Measurements from ENCODE around the gene PLOD1.
A peak's percentile ranks its signal among the peaks of the same experiment; 100 is the strongest.
"Not testable (repeated sequence)": the region's sequence is repeated elsewhere in the genome, so short reads cannot be mapped to it uniquely, and the experiment has no call there.

Gene PLOD1

DNA sequence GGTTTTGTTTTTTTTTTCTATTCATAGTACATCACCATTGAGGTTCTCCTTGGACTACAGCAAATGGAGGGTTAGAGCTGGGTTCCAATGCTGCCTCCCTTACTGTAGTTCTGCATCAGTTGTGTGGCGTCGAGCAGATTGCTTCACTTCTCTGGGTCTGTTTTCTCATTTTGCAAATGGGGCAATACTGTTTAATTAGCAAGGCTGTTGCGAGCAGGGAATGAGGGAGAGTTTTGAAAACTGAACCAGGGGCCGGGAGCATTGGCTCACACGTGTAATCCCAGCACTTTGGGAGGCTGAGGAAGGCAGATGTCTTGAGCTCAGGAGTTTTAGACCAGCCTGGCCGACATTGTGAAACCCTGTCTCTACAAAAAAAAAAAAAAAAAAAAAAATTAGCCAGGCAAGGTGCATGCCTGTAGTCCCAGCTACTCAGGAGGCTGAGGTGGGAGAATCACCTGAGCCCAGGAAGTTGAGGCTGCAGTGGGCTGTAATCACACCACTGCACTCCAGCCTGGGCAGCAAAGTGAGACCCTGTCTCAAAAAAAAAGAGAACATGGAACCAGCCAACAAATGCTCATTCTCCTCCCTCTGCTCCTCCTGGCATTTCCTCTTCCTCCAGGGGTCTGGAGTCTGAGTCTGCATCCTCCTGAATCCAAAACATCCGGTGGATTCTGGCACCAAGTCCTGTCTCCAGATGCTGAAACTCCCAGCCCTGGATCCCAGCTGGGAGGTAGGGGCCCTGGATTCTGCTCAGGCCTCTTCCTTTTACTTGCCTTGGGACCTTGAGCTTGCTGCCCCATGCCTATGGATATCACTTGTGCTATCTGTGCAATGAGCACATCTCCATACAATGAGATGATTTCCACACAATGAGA is 3.7 kb upstream of the PLOD1 start:
- no peaks in the 10 kb centered on the region for H3K36me3 ChIP-seq (ENCODE audit: control insufficient read depth, low read length)
- H3K27me3 ChIP-seq (ENCODE audit: control insufficient read depth, low read length) = no peaks in the 10 kb centered on the region
- H3K4me3 ChIP-seq (ENCODE audit: low read length) = no peak overlapping the region
- no peak overlapping the region for H3K4me2 ChIP-seq (ENCODE audit: low read length)
- H3K9me2 ChIP-seq (replicated peaks; ENCODE audit: control insufficient read depth, low read length) = no peaks in the 10 kb centered on the region
- H3F3A ChIP-seq (ENCODE audit: control insufficient read depth, insufficient read depth) = peaks cover 12% of the 10 kb centered on the region
- H3K79me2 ChIP-seq (ENCODE audit: control insufficient read depth, low read length) = peaks cover 11% of the 10 kb centered on the region
- peaks cover 56% of the 10 kb centered on the region for H3K4me1 ChIP-seq (ENCODE audit: control insufficient read depth, low read length)
- H4K20me1 ChIP-seq (ENCODE audit: control insufficient read depth, insufficient read depth, low read depth, low read length) = no peaks in the 10 kb centered on the region
- TF ChIP-seq CTCF (IDR thresholded peaks at IDR 0.05; ENCODE audit: low read depth, low read length, poor library complexity, severe bottlenecking) = no peak
- no peak for TF ChIP-seq EZH2phosphoT487 (IDR thresholded peaks at IDR 0.05; ENCODE audit: borderline replicate concordance, low read length)
- no peak overlapping the region for H3K27ac ChIP-seq (ENCODE audit: low read depth, low read length)
- H3K9me3 ChIP-seq (ENCODE audit: control insufficient read depth, insufficient read depth, low read length) = no peaks in the 10 kb centered on the region

DNA sequence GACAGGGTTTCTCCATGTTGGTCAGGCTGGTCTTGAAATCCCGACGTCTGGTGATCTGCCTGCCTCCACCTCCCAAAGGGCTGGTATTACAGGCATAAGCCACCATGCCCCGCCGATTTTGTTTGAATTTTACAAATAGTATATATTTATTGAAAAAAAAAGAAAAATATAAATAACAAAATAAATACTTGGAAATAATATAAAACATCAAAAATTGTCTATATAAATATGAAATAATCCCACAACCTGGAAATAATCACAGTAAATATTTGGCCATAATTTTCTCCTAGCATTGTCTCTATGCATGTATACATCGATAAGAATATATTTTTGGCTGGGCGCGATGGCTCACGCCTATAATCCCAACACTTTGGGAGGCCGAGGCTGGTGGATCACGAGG is 2.7 kb upstream of the PLOD1 start:
- H3K4me3 ChIP-seq (ENCODE audit: low read length) = no peak overlapping the region
- peaks cover 12% of the 10 kb centered on the region for H3F3A ChIP-seq (ENCODE audit: control insufficient read depth, insufficient read depth)
- H3K36me3 ChIP-seq (ENCODE audit: control insufficient read depth, low read length) = no peaks in the 10 kb centered on the region
- TF ChIP-seq CTCF (IDR thresholded peaks at IDR 0.05; ENCODE audit: low read depth, low read length, poor library complexity, severe bottlenecking) (no peak), EZH2phosphoT487 (IDR thresholded peaks at IDR 0.05; ENCODE audit: borderline replicate concordance, low read length) (no peak)
- no peak overlapping the region for H3K27ac ChIP-seq (ENCODE audit: low read depth, low read length)
- H3K79me2 ChIP-seq (ENCODE audit: control insufficient read depth, low read length) = peaks cover 13% of the 10 kb centered on the region
- no peaks in the 10 kb centered on the region for H3K9me3 ChIP-seq (ENCODE audit: control insufficient read depth, insufficient read depth, low read length)
- H3K4me2 ChIP-seq (ENCODE audit: low read length) = no peak overlapping the region
- H3K4me1 ChIP-seq (ENCODE audit: control insufficient read depth, low read length) = peaks cover 52% of the 10 kb centered on the region
- H3K9me2 ChIP-seq (replicated peaks; ENCODE audit: control insufficient read depth, low read length) = no peaks in the 10 kb centered on the region
- no peaks in the 10 kb centered on the region for H4K20me1 ChIP-seq (ENCODE audit: control insufficient read depth, insufficient read depth, low read depth, low read length)
- no peaks in the 10 kb centered on the region for H3K27me3 ChIP-seq (ENCODE audit: control insufficient read depth, low read length)

- H3K4me3 ChIP-seq (ENCODE audit: low read length) = peak overlapping the region; percentile 80
- no peaks in the 10 kb centered on the region for H3K27me3 ChIP-seq (ENCODE audit: control insufficient read depth, low read length)
- peaks cover 6% of the 10 kb centered on the region; the same call in 1 of the 2 replicates for H3K36me3 ChIP-seq (ENCODE audit: control insufficient read depth, low read length)
- no peaks in the 10 kb centered on the region for H4K20me1 ChIP-seq (ENCODE audit: control insufficient read depth, insufficient read depth, low read depth, low read length)
- peak overlapping the region; percentile 93 for H3K4me2 ChIP-seq (ENCODE audit: low read length)
- peaks cover 24% of the 10 kb centered on the region for H3K4me1 ChIP-seq (ENCODE audit: control insufficient read depth, low read length)
- TF ChIP-seq EZH2phosphoT487 (IDR thresholded peaks at IDR 0.05; ENCODE audit: borderline replicate concordance, low read length) (no peak), CTCF (IDR thresholded peaks at IDR 0.05; ENCODE audit: low read depth, low read length, poor library complexity, severe bottlenecking) (no peak)
- H3K79me2 ChIP-seq (ENCODE audit: control insufficient read depth, low read length) = peaks cover 17% of the 10 kb centered on the region
- no peaks in the 10 kb centered on the region for H3K9me2 ChIP-seq (replicated peaks; ENCODE audit: control insufficient read depth, low read length)
- H3F3A ChIP-seq (ENCODE audit: control insufficient read depth, insufficient read depth) = peaks cover 3% of the 10 kb centered on the region; the same call in 1 of the 2 replicates
- H3K27ac ChIP-seq (ENCODE audit: low read depth, low read length) = no peak overlapping the region
- no peaks in the 10 kb centered on the region for H3K9me3 ChIP-seq (ENCODE audit: control insufficient read depth, insufficient read depth, low read length)
These were observed 518 bp downstream of the PLOD1 start for GRCh38 chr1:11935057-11935412.

DNA sequence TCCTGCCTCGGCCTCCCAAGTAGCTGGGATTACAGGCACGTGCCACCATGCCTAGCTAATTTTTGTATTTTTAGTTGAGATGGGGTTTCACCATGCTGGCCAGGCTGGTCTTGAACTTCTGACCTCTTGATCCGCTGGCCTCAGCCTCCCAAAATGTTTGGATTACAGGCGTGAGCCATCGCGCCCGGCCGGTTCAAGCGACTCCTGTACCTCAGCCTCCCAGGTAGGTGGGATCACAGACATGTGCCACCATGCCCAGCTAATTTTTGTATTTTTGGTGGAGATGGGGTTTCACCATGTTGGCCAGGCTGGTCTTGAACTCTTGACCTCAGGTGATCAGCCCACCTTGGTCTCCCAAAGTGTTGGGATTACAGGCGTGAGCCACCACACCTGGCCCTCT is 1.2 kb downstream of the PLOD1 start:
- peaks cover 17% of the 10 kb centered on the region for H3K79me2 ChIP-seq (ENCODE audit: control insufficient read depth, low read length)

More for the DNA sequence above, 1.2 kb downstream of the PLOD1 start:
- H3F3A ChIP-seq (ENCODE audit: control insufficient read depth, insufficient read depth); H3K9me3 ChIP-seq (ENCODE audit: control insufficient read depth, insufficient read depth, low read length); H3K36me3 ChIP-seq (ENCODE audit: control insufficient read depth, low read length); H3K9me2 ChIP-seq (replicated peaks; ENCODE audit: control insufficient read depth, low read length); H3K4me3 ChIP-seq (ENCODE audit: low read length); H4K20me1 ChIP-seq (ENCODE audit: control insufficient read depth, insufficient read depth, low read depth, low read length); H3K27me3 ChIP-seq (ENCODE audit: control insufficient read depth, low read length); H3K27ac ChIP-seq (ENCODE audit: low read depth, low read length): not testable (repeated sequence)
- H3K4me2 ChIP-seq (ENCODE audit: low read length) = peak overlapping the region; percentile 9; the same call in 1 of the 2 replicates
- peaks cover 17% of the 10 kb centered on the region for H3K4me1 ChIP-seq (ENCODE audit: control insufficient read depth, low read length)
